GM21381 (cell line): ENCODE measurements around the gene SLC7A7.
"Not testable (repeated sequence)": the region's sequence is repeated elsewhere in the genome, so short reads cannot be mapped to it uniquely, and the experiment has no call there.

Source experiments
- ATAC-seq: cut with Tn5 transposase; IDR thresholded peaks from one replicate; pipeline ENCODE4 v1.9.1; 2021; ENCODE audit warnings: mild to moderate bottlenecking, moderate library complexity; ENCODE audit not compliant: unreplicated experiment

SLC7A7 gene

DNA sequence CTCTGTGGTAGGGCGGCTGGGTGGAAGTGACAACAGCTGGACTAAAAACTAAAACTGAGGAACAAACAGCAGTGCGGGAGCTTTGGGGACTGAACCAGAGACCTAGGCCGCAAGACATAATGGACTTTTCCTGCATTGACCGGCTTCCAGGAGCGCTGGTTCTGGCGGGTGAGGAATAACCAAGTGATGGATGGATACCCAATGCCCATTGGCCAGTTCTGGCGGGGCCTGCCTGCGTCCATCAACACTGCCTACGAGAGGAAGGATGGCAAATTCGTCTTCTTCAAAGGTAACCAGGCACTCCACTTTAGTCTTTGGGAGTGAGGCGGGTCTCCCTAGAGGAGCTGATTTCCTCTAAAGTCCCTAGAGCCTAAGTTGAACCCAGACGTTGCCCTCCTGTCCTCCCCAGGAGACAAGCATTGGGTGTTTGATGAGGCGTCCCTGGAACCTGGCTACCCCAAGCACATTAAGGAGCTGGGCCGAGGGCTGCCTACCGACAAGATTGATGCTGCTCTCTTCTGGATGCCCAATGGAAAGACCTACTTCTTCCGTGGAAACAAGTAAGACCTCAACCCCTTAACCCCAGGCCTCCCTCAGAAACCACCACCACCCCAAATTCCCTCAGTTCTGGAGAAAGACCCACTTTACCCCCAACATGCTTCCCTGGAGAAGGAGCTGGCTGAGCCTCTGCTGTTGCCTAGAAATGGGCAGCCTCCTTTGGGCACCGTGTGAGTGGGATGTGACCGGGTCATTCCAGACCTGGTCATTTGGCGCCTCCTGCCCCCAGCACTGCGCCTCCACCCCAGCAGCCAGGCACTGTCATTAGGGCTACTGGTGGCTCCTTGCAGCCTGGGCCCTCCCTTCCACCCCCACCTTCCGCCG lies 29.2 kb upstream of the SLC7A7 start:
- ATAC-seq, result no peak

- ATAC-seq, result no peak
Measured at GRCh38 chr14:22843123-22843925, 28.1 kb upstream of the SLC7A7 start.

- no peak for ATAC-seq
Measured at GRCh38 chr14:22842211-22843122, 27.2 kb upstream of the SLC7A7 start.

DNA sequence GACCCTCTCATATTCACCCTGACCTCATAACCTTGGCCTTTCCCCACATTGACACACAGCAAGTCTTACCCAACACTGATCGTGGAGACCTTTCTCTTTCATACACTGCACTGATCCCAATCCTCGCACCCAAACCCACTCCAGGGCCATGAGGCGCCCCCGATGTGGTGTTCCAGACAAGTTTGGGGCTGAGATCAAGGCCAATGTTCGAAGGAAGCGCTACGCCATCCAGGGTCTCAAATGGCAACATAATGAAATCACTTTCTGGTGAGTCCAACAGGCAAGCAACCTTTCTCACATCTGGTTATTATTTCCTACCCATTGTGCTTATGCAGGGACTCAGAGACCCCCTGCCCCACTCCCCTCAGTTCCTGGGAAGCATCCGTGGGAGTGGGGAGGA lies 26.5 kb upstream of the SLC7A7 start:
- no peak for ATAC-seq

- no peak for ATAC-seq
Measured at GRCh38 chr14:22841311-22841710, 26.1 kb upstream of the SLC7A7 start.

- no peak for ATAC-seq
Measured at GRCh38 chr14:22839159-22839779, 24.0 kb upstream of the SLC7A7 start.

DNA sequence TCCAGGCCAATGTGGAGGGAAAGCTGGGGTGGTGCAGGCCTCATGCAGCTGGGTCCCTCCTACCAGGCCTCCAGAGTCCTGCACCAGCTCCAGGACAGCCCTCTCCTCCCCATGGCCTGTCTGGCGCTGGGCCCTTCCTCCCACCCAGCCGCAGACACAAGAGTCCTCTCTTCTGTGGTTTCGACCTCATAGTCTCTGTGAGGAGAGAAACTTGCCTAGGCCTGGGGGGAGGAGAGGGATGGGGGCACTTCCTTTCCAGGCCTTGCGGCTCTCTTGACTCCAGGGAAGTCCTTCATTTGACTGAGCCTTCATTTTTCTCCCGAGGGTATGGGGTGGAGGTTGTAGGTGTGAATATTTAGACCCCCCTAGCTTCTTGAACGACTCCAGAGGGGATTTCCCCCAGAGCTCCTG lies 23.4 kb upstream of the SLC7A7 start:
- no peak for ATAC-seq

DNA sequence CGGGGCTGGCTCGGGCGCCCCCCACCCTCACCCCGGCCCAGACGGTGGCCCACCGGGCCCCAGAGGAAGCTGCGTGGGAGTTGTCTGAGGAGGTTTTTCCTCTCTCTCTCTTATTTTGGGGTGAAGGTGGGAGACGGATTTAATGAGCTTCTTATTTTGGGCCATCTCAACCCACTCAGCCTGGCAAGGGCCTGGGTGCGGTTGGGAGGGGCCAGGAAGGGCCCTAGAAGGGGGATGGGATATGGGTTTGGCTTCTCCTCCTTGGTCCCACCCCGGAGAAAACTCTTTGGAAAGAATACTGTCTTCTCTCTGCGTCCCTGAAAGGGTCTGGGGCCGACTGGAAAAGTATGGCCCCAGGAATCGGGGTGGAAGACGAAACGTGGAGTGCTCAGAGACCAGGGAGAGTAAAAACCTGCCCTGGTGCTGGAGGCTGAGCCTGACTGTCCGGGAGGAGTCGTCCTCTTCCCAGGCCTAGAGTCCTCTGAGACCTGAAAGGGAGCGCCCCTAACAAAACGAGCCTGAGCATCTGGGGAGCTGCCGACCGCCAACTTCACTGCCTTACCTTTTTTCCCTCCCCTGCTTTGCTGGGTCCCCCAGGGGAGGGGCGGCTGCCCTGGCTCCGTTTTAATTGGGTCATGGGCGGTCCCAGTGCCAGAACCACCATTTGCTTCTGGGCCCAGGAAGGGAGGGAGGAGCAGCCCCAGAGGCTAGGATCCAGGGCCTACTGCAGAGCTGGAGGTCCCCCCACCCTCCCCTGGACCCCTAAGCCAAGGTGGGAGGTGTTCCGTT lies 22.7 kb upstream of the SLC7A7 start:
- ATAC-seq, result no peak

DNA sequence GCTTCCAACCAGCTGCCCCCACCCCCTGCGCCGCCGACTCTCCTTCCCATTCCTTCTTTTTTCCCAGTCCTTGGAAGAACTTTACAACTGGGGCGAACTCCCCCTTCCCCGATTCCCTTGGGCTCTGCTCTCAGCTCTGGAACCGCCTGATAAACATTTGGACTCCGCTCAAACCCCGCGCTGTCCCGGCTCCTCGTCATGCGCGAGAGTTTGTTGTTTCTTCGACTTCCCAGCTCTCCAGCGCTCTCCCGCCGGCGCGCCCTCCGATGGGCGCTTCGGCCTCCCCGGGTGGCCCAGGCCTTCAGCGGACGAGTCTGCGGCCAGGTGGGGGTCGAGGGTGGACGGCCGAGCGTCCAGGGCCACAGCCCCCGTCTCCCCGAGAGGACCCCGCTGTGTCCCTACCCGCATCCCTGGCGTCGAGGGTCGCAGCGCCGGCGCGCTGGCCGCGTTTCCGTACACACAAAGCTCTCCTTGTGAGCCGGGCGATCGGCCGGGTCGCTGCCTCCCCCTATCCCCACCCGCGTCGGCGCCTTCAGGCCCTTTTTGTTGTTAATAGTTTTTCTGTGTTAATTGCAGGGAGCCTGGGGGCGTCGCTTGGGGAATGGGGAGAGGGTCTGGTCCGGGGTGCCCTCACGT lies 22.0 kb upstream of the SLC7A7 start:
- ATAC-seq, result no peak

DNA sequence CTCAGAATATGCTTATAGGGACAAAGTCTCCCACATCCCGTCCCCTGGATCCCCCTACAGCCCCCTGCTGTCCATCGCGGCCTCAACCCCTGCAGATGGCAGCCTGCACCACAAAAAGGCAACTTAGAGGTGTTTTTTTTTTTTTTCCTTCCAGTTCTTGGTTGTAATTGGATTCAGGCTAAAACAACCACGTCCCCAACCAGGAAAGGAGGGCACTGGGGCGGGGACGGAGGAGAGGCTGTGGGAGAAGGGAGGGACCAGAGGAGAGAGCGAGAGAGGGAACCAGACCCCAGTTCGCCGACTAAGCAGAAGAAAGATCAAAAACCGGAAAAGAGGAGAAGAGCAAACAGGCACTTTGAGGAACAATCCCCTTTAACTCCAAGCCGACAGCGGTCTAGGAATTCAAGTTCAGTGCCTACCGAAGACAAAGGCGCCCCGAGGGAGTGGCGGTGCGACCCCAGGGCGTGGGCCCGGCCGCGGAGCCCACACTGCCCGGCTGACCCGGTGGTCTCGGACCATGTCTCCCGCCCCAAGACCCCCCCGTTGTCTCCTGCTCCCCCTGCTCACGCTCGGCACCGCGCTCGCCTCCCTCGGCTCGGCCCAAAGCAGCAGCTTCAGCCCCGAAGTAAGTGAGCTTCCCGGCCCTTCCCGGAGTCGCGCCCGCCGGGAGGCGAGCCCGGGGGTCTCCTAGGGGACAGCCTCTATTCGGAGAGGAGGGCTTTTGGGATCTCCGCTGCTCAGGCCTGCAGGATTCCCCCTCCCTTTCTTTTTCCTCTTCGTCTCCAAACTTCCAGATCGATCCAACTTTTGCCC lies 21.3 kb upstream of the SLC7A7 start, which contains the start of gene MMP14:
MMP14 (plus strand) TSS at position 285 of the 813 bp plus-strand sequence; CDS start at position 518, 233 bp downstream.
- ATAC-seq, result no peak

- ATAC-seq, result no peak
Measured at GRCh38 chr14:22835505-22835904, 20.3 kb upstream of the SLC7A7 start.

- ATAC-seq, result no peak
Measured at GRCh38 chr14:22830443-22831010, 15.3 kb upstream of the SLC7A7 start.

- ATAC-seq, result peak; percentile 85
Measured at GRCh38 chr14:22829661-22830442, 14.6 kb upstream of the SLC7A7 start, which contains the start of gene MRPL52. TSS of gene MRPL52 (plus strand) at chr14:22829887. CDS start at chr14:22829913, 26 bp downstream.

GRCh38 chr14:22829076-22829660 lies 13.9 kb upstream of the SLC7A7 start:
- not testable (repeated sequence) for ATAC-seq

- no peak for ATAC-seq
Measured at GRCh38 chr14:22824711-22825359, 9.6 kb upstream of the SLC7A7 start.

GRCh38 chr14:22822571-22823098 lies 7.4 kb upstream of the SLC7A7 start:
- ATAC-seq, result peak; percentile 47
